ENCODE results near the gene HDAC9.

Gene HDAC9

GRCh38 chr7:18494406-18494805 lies 1.1 kb upstream of the HDAC9 start:
- DNase-seq (ENCODE audit: low spot score) (no peak), FAIRE-seq (no peak)

- DNase-seq (ENCODE audit: low spot score) = no peak
- FAIRE-seq = peak; percentile 18
Observed at GRCh38 chr7:18494821-18495408, 634 bp upstream of the HDAC9 start.

- FAIRE-seq = no peak
- no peak for DNase-seq (ENCODE audit: low spot score)
Observed at GRCh38 chr7:18496341-18496700, 772 bp downstream of the HDAC9 start.

GRCh38 chr7:18497082-18497481 lies 1.5 kb downstream of the HDAC9 start:
- no peak for DNase-seq (ENCODE audit: low spot score)
- FAIRE-seq = no peak

GRCh38 chr7:18497800-18498199 lies 2.3 kb downstream of the HDAC9 start:
- FAIRE-seq = no peak

GRCh38 chr7:18498341-18498740 lies 2.8 kb downstream of the HDAC9 start:
- FAIRE-seq (no peak), DNase-seq (ENCODE audit: low spot score) (no peak)

More at GRCh38 chr7:18497800-18498199, 2.3 kb downstream of the HDAC9 start:
- no peak for DNase-seq (ENCODE audit: low spot score)

- FAIRE-seq (no peak), DNase-seq (ENCODE audit: low spot score) (no peak)
Observed at GRCh38 chr7:18499407-18500177, 4.0 kb downstream of the HDAC9 start.

- peak; percentile 40 for FAIRE-seq
- DNase-seq (ENCODE audit: low spot score) = no peak
Observed at GRCh38 chr7:18503126-18503866, 7.7 kb downstream of the HDAC9 start.

- no peak for FAIRE-seq
- no peak for DNase-seq (ENCODE audit: low spot score)
Observed at GRCh38 chr7:18504965-18505364, 9.4 kb downstream of the HDAC9 start.

GRCh38 chr7:18505870-18506460 lies 10.4 kb downstream of the HDAC9 start:
- FAIRE-seq (no peak), DNase-seq (ENCODE audit: low spot score) (no peak)

GRCh38 chr7:18508443-18509427 lies 13.2 kb downstream of the HDAC9 start:
- FAIRE-seq = peak; percentile 99

GRCh38 chr7:18509481-18509880 lies 13.9 kb downstream of the HDAC9 start:
- DNase-seq (ENCODE audit: low spot score) (peak; percentile 28), FAIRE-seq (no peak)

More at GRCh38 chr7:18508443-18509427, 13.2 kb downstream of the HDAC9 start:
- DNase-seq (ENCODE audit: low spot score) = peak; percentile 97

GRCh38 chr7:18511351-18512140 lies 16.0 kb downstream of the HDAC9 start:
- FAIRE-seq (no peak), DNase-seq (ENCODE audit: low spot score) (no peak)

- FAIRE-seq (no peak), DNase-seq (ENCODE audit: low spot score) (no peak)
Observed at GRCh38 chr7:18513343-18513742, 17.8 kb downstream of the HDAC9 start.

GRCh38 chr7:18515067-18515466 lies 19.5 kb downstream of the HDAC9 start:
- DNase-seq (ENCODE audit: low spot score) (no peak), FAIRE-seq (peak; percentile 46)

- FAIRE-seq = no peak
Observed at GRCh38 chr7:18517646-18518045, 22.1 kb downstream of the HDAC9 start.

GRCh38 chr7:18518555-18518954 lies 23.0 kb downstream of the HDAC9 start:
- FAIRE-seq (no peak), DNase-seq (ENCODE audit: low spot score) (no peak)

More at GRCh38 chr7:18517646-18518045, 22.1 kb downstream of the HDAC9 start:
- no peak for DNase-seq (ENCODE audit: low spot score)

GRCh38 chr7:18520450-18521235 lies 25.1 kb downstream of the HDAC9 start:
- peak; percentile 52 for DNase-seq (ENCODE audit: low spot score)
- FAIRE-seq = peak; percentile 92

- DNase-seq (ENCODE audit: low spot score) (no peak), FAIRE-seq (no peak)
Observed at GRCh38 chr7:18521236-18521589, 25.7 kb downstream of the HDAC9 start.
